K562 (cell line): ENCODE results near the gene NOTCH2NLA.
"Not testable (repeated sequence)": the region's sequence is repeated elsewhere in the genome, so short reads cannot be mapped to it uniquely, and the experiment has no call there.

ENCODE experiments used
- CEBPB ChIP-seq: fragments of 450-650 bp; IDR thresholded peaks from 2 replicates; pipeline ENCODE4 v1.6.1; 2016; ENCODE audit warnings: missing genetic modification characterization, missing compliant biosample characterization
- CREB1 ChIP-seq, 2 experiments: sonication (generic) in 1 of 2; formaldehyde crosslinking in 1 of 2; IDR thresholded peaks; 2 replicates each; pipeline versions ENCODE4 v1.6.1 to v1.8.0; 2012 to 2022; ENCODE audit warnings: inconsistent platforms in 1 of 2, mild to moderate bottlenecking in 1 of 2, missing genetic modification reagents in 1 of 2, moderate library complexity in 1 of 2
- HDAC2 ChIP-seq: fragments of 450-650 bp; IDR thresholded peaks from 2 replicates; pipeline ENCODE4 v1.6.1; 2016; ENCODE audit warnings: mild to moderate bottlenecking
- HMG20B ChIP-seq: fragments of 250-450 bp; sonication (Bioruptor Pico); IDR thresholded peaks from 2 replicates; pipeline ENCODE4 v1.5.0; 2021; ENCODE audit warnings: mild to moderate bottlenecking
- RBM34 ChIP-seq: fragments of 200-400 bp; formaldehyde crosslinking; IDR thresholded peaks from 2 replicates; pipeline ENCODE4 v1.6.1; 2018; ENCODE audit warnings: low read length, borderline replicate concordance; ENCODE audit not compliant: insufficient read depth
- ZKSCAN1 ChIP-seq: fragments of 150-350 bp; IDR thresholded peaks from 2 replicates; pipeline ENCODE4 v1.6.1; 2016; ENCODE audit warnings: low read depth, low read length
- TF ChIP-seq, protein P1 (sequence below): fragments of 450-650 bp; formaldehyde crosslinking; IDR thresholded peaks from 2 replicates; pipeline ENCODE4 v1.4.0; 2022; ENCODE audit warnings: missing genetic modification characterization
- TF ChIP-seq, protein P2 (sequence below), 3 experiments: IDR thresholded peaks in 2 of 3; conservative IDR thresholded peaks in 1 of 3; 2 replicates each; pipeline ENCODE4 v1.5.1; 2011 to 2012; ENCODE audit warnings: low read length in 3 of 3, mild to moderate bottlenecking in 3 of 3, control low read depth in 2 of 3, improper control_type of control experiment in 1 of 3, inconsistent platforms in 1 of 3, low read depth in 1 of 3, mixed read lengths in 1 of 3, moderate library complexity in 1 of 3; ENCODE audit not compliant: insufficient read depth in 2 of 3

GRCh38 chr1:146167740-146168139 lies 61.1 kb downstream of the NOTCH2NLA start:
- TF ChIP-seq CEBPB (tag); HDAC2; HMG20B (CRISPR knock-in tag); RBM34; ZKSCAN1; CREB1 (IDR thresholded peaks at IDR 0.05); CREB1 (CRISPR knock-in tag; IDR thresholded peaks at IDR 0.05): not testable (repeated sequence)
- TF ChIP-seq, protein P1, sequence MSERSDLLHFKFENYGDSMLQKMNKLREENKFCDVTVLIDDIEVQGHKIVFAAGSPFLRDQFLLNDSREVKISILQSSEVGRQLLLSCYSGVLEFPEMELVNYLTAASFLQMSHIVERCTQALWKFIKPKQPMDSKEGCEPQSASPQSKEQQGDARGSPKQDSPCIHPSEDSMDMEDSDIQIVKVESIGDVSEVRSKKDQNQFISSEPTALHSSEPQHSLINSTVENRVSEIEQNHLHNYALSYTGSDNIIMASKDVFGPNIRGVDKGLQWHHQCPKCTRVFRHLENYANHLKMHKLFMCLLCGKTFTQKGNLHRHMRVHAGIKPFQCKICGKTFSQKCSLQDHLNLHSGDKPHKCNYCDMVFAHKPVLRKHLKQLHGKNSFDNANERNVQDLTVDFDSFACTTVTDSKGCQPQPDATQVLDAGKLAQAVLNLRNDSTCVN: not testable (repeated sequence)
- TF ChIP-seq, protein P2, sequence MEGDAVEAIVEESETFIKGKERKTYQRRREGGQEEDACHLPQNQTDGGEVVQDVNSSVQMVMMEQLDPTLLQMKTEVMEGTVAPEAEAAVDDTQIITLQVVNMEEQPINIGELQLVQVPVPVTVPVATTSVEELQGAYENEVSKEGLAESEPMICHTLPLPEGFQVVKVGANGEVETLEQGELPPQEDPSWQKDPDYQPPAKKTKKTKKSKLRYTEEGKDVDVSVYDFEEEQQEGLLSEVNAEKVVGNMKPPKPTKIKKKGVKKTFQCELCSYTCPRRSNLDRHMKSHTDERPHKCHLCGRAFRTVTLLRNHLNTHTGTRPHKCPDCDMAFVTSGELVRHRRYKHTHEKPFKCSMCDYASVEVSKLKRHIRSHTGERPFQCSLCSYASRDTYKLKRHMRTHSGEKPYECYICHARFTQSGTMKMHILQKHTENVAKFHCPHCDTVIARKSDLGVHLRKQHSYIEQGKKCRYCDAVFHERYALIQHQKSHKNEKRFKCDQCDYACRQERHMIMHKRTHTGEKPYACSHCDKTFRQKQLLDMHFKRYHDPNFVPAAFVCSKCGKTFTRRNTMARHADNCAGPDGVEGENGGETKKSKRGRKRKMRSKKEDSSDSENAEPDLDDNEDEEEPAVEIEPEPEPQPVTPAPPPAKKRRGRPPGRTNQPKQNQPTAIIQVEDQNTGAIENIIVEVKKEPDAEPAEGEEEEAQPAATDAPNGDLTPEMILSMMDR (IDR thresholded peaks at IDR 0.05 in 2 of 3, conservative IDR thresholded peaks at IDR 0.05 in 1 of 3; ENCODE audit: insufficient read depth in 2 of 3, low read depth in 1 of 3, low read length in 3 of 3): not testable (repeated sequence)
